ENCODE data around the gene ANKRD44.

The ANKRD44 gene

GRCh38 chr2:197286805-197287595, 23.6 kb downstream of the ANKRD44 start:
- H3K4me3 ChIP-seq (ENCODE audit: insufficient read length, low read depth), result no peak overlapping the region
- no peak overlapping the region for H3K9ac ChIP-seq (ENCODE audit: insufficient read length, low read depth)
- DNase-seq (ENCODE audit: low read depth, low spot score), result no peak
- H3K36me3 ChIP-seq (ENCODE audit: insufficient read depth, insufficient read length, low read length), result no peaks in the 10 kb centered on the region
- no peak for TF ChIP-seq ZNF274 (IDR thresholded peaks at IDR 0.05; ENCODE audit: low read depth, low read length)
- no peak for TF ChIP-seq YY1 (IDR thresholded peaks at IDR 0.05; ENCODE audit: insufficient read depth, insufficient read length)
- no peak for TF ChIP-seq SUZ12 (IDR thresholded peaks at IDR 0.05; ENCODE audit: extremely low read depth, insufficient read depth, insufficient read length)
- H3K9me3 ChIP-seq (ENCODE audit: insufficient read depth, low read length), result no peaks in the 10 kb centered on the region
- H3K4me1 ChIP-seq (ENCODE audit: insufficient read depth, insufficient read length), result no peaks in the 10 kb centered on the region
- no peaks in the 10 kb centered on the region for H3K27me3 ChIP-seq (ENCODE audit: insufficient read depth, insufficient read length)

DNA sequence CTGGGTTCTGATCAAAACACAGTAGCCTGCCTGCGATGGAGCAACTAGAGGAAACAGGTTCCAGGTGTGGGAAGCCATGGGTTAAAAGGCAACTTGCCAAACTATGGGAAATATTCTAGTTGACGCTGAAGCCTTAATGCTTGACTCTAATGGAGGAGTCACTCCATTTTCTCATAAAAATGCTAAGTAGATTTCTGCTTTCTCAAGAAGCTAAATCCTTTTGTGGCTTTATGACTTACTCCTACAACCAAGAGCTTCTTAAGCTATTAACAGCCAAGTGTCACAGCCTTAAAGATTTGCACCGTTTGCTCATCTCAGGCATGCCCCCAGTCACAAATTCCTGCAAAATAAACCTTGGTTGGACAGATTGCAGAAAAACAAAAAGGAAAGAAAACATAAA, 25.2 kb downstream of the ANKRD44 start:
- Histone ChIP-seq H3K9ac (ENCODE audit: insufficient read length, low read depth) (no peak overlapping the region), H3K4me3 (ENCODE audit: insufficient read length, low read depth) (no peak overlapping the region), H3K4me1 (ENCODE audit: insufficient read depth, insufficient read length) (no peaks in the 10 kb centered on the region), H3K27me3 (ENCODE audit: insufficient read depth, insufficient read length) (no peaks in the 10 kb centered on the region), H3K36me3 (ENCODE audit: insufficient read depth, insufficient read length, low read length) (no peaks in the 10 kb centered on the region), H3K9me3 (ENCODE audit: insufficient read depth, low read length) (no peaks in the 10 kb centered on the region)
- DNase-seq (ENCODE audit: low read depth, low spot score), result no peak
- TF ChIP-seq ZNF274 (IDR thresholded peaks at IDR 0.05; ENCODE audit: low read depth, low read length), result no peak
- no peak for TF ChIP-seq YY1 (IDR thresholded peaks at IDR 0.05; ENCODE audit: insufficient read depth, insufficient read length)
- TF ChIP-seq SUZ12 (IDR thresholded peaks at IDR 0.05; ENCODE audit: extremely low read depth, insufficient read depth, insufficient read length), result no peak

GRCh38 chr2:197284956-197285355, 25.6 kb downstream of the ANKRD44 start:
- Histone ChIP-seq H3K9me3 (ENCODE audit: insufficient read depth, low read length) (no peaks in the 10 kb centered on the region), H3K4me1 (ENCODE audit: insufficient read depth, insufficient read length) (no peaks in the 10 kb centered on the region), H3K9ac (ENCODE audit: insufficient read length, low read depth) (no peak overlapping the region), H3K36me3 (ENCODE audit: insufficient read depth, insufficient read length, low read length) (no peaks in the 10 kb centered on the region), H3K27me3 (ENCODE audit: insufficient read depth, insufficient read length) (no peaks in the 10 kb centered on the region), H3K4me3 (ENCODE audit: insufficient read length, low read depth) (no peak overlapping the region)
- TF ChIP-seq ZNF274 (IDR thresholded peaks at IDR 0.05; ENCODE audit: low read depth, low read length) (no peak), YY1 (IDR thresholded peaks at IDR 0.05; ENCODE audit: insufficient read depth, insufficient read length) (no peak), SUZ12 (IDR thresholded peaks at IDR 0.05; ENCODE audit: extremely low read depth, insufficient read depth, insufficient read length) (no peak)
- DNase-seq (ENCODE audit: low read depth, low spot score), result no peak

- Histone ChIP-seq H3K36me3 (ENCODE audit: insufficient read depth, insufficient read length, low read length) (no peaks in the 10 kb centered on the region), H3K9me3 (ENCODE audit: insufficient read depth, low read length) (no peaks in the 10 kb centered on the region), H3K4me3 (ENCODE audit: insufficient read length, low read depth) (no peak overlapping the region), H3K27me3 (ENCODE audit: insufficient read depth, insufficient read length) (no peaks in the 10 kb centered on the region), H3K9ac (ENCODE audit: insufficient read length, low read depth) (no peak overlapping the region), H3K4me1 (ENCODE audit: insufficient read depth, insufficient read length) (no peaks in the 10 kb centered on the region)
- no peak for DNase-seq (ENCODE audit: low read depth, low spot score)
- TF ChIP-seq SUZ12 (IDR thresholded peaks at IDR 0.05; ENCODE audit: extremely low read depth, insufficient read depth, insufficient read length) (no peak), YY1 (IDR thresholded peaks at IDR 0.05; ENCODE audit: insufficient read depth, insufficient read length) (no peak)
Observed at GRCh38 chr2:197281421-197281820, 29.2 kb downstream of the ANKRD44 start.

GRCh38 chr2:197280015-197280702, 30.4 kb downstream of the ANKRD44 start:
- DNase-seq (ENCODE audit: low read depth, low spot score), result no peak
- Histone ChIP-seq H3K9ac (ENCODE audit: insufficient read length, low read depth) (no peak overlapping the region), H3K4me1 (ENCODE audit: insufficient read depth, insufficient read length) (no peaks in the 10 kb centered on the region)

DNA sequence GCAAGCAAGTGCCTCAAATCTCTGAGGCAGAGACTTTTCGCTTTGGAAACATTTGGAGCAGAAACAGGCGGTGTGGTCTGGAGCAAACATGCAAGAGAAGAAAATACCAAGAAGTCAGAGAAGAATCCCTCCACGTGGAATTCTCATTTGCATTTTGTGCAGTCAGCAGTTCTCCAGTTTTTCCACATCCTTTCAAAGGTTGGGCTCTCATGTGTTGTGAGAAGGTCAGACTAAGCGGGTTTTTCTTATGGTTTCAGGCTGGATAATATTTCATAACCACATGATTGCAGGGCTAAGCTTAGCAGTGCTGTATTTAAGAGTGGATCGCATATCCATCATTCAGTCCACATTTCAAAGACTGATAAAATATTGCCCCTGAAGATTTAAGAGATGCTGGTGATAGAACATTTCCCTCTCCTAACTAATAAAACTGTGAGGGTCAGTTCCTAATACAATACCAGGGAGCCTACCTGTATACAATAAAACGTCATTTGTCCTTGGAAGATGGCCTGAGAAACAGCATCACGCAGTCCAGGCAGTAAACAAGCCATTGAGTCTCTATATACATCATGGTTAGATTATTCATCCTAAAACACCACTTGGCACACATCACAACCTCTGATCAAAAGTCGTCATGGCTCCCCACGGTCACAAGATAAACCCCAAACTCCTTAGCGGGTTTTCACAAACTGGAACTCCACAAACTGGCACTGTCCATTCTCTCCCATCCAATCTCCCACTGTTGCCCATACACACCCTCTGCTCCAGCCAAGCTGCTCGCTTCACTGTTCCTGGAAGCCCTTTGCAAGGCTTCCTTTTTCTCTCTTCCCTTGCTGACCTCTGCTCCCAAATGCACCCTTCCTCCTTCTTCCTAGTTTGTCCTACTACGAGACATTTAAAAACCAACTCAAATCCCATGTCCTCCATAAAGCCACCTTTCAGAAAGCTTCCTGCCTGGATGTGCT, 31.5 kb downstream of the ANKRD44 start:
- Histone ChIP-seq H3K9ac (ENCODE audit: insufficient read length, low read depth) (no peak overlapping the region), H3K4me3 (ENCODE audit: insufficient read length, low read depth) (no peak overlapping the region), H3K36me3 (ENCODE audit: insufficient read depth, insufficient read length, low read length) (no peaks in the 10 kb centered on the region), H3K9me3 (ENCODE audit: insufficient read depth, low read length) (no peaks in the 10 kb centered on the region), H3K4me1 (ENCODE audit: insufficient read depth, insufficient read length) (no peaks in the 10 kb centered on the region), H3K27me3 (ENCODE audit: insufficient read depth, insufficient read length) (no peaks in the 10 kb centered on the region)
- no peak for TF ChIP-seq YY1 (IDR thresholded peaks at IDR 0.05; ENCODE audit: insufficient read depth, insufficient read length)
- no peak for DNase-seq (ENCODE audit: low read depth, low spot score)

More at GRCh38 chr2:197280015-197280702, 30.4 kb downstream of the ANKRD44 start:
- no peaks in the 10 kb centered on the region for H3K9me3 ChIP-seq (ENCODE audit: insufficient read depth, low read length)
- H3K36me3 ChIP-seq (ENCODE audit: insufficient read depth, insufficient read length, low read length), result no peaks in the 10 kb centered on the region
- no peaks in the 10 kb centered on the region for H3K27me3 ChIP-seq (ENCODE audit: insufficient read depth, insufficient read length)
- no peak overlapping the region for H3K4me3 ChIP-seq (ENCODE audit: insufficient read length, low read depth)
- TF ChIP-seq SUZ12 (IDR thresholded peaks at IDR 0.05; ENCODE audit: extremely low read depth, insufficient read depth, insufficient read length) (no peak), YY1 (IDR thresholded peaks at IDR 0.05; ENCODE audit: insufficient read depth, insufficient read length) (no peak), ZNF274 (IDR thresholded peaks at IDR 0.05; ENCODE audit: low read depth, low read length) (no peak)
